ENCODE data around the gene MRGPRF.

GRCh38 chr11:69059429-69059828 is 46.4 kb upstream of the MRGPRF start:
- TF ChIP-seq EZH2phosphoT487 (IDR thresholded peaks at IDR 0.05; ENCODE audit: insufficient read depth, low read depth) = no peak
- no peak for TF ChIP-seq EZH2 (IDR thresholded peaks at IDR 0.05; ENCODE audit: insufficient read depth, poor library complexity, severe bottlenecking)

Measured in GM23248 (cell line).